A549 (cell line): ENCODE results near the gene LPAR5. TPM values are rescaled to one million over a fixed set of nuclear protein-coding genes. Genes with fewer than 3 reads are reported as not detected.

Experiments used
- ATAC-seq, 2 experiments: fragments of 200-7000 bp in 1 of 2; fragments of >200 bp in 1 of 2; cut with Nextera tagmentation in 1 of 2; cut with Tn5 transposase in 1 of 2; 3 replicates each; pipeline versions ENCODE4 v1.8.0 to v1.9.1; 2018 to 2020; ENCODE audit warnings: mild to moderate bottlenecking in 1 of 2, moderate library complexity in 1 of 2
- CTCF ChIA-PET: fragments of 300-600 bp; sonication (Branson Sonifier 250); formaldehyde crosslinking; extraction: SDS; loops from one replicate; lab custom pipeline; 2021; ENCODE audit warnings: antibody characterized with exemption, inconsistent platforms; lab: Yijun Ruan, JAX
- POLR2A ChIA-PET: fragments of 350-600 bp; formaldehyde crosslinking; extraction: SDS; loops from one replicate; lab custom pipeline; 2021; ENCODE audit warnings: antibody characterized with exemption, inconsistent platforms; lab: Yijun Ruan, JAX
- DNase-seq, 2 experiments: peaks; one replicate each; pipeline versions ENCODE4 v3.0.0 to v3.0.0-alpha.2; 2011 to 2016; ENCODE audit warnings: low read depth in 1 of 2, low spot score in 1 of 2
- FAIRE-seq: peaks from 2 replicates; lab custom pipeline; 2011; peaks lifted over from hg19 to GRCh38; lab: Jason Lieb, UNC
- H3K27ac ChIP-seq, 2 experiments: fragments of >200 bp; sonication (Bioruptor Twin); formaldehyde crosslinking; 3 replicates each; pipeline ENCODE4 v1.5.1; 2016 to 2017
- H3K4me1 ChIP-seq: fragments of >200 bp; sonication (Bioruptor Twin); formaldehyde crosslinking; 3 replicates; pipeline ENCODE4 v1.6.1; 2016
- H3K4me2 ChIP-seq: fragments of >200 bp; sonication (Bioruptor Twin); formaldehyde crosslinking; 3 replicates; pipeline ENCODE4 v1.6.1; 2016
- H3K4me3 ChIP-seq: fragments of >200 bp; sonication (Bioruptor Twin); formaldehyde crosslinking; 3 replicates; pipeline ENCODE4 v1.5.1; 2016
- H3K9me3 ChIP-seq: fragments of >200 bp; sonication (Bioruptor Twin); formaldehyde crosslinking; 3 replicates; pipeline ENCODE4 v1.6.1; 2016
- BCL3 ChIP-seq: fragments of >200 bp; sonication (Bioruptor Twin); formaldehyde crosslinking; IDR thresholded peaks from 3 replicates; pipeline ENCODE4 v1.6.1; 2016
- BHLHE40 ChIP-seq: IDR thresholded peaks from 2 replicates; pipeline ENCODE4 v1.6.1; 2012; ENCODE audit warnings: low read depth, low read length, inconsistent platforms
- CBX8 ChIP-seq: fragments of 200-600 bp; sonication (generic); IDR thresholded peaks from 2 replicates; pipeline ENCODE4 v1.6.1; 2016
- CEBPB ChIP-seq, 2 experiments: fragments of >200 bp in 1 of 2; sonication (Bioruptor Twin) in 1 of 2; formaldehyde crosslinking in 1 of 2; IDR thresholded peaks; 2 replicates each; pipeline ENCODE4 v1.6.1; 2012 to 2016
- CHD2 ChIP-seq: fragments of 150-350 bp; IDR thresholded peaks from 2 replicates; pipeline ENCODE4 v1.6.1; 2014; ENCODE audit warnings: low read length; ENCODE audit not compliant: partially characterized antibody
- CTCF ChIP-seq: fragments of >200 bp; sonication (Bioruptor Twin); formaldehyde crosslinking; IDR thresholded peaks from 3 replicates; pipeline ENCODE4 v1.5.1; 2016
- ESRRA ChIP-seq: fragments of 150-350 bp; IDR thresholded peaks from 2 replicates; pipeline ENCODE4 v1.6.1; 2014; ENCODE audit warnings: mild to moderate bottlenecking, low read length, borderline replicate concordance
- FOSB ChIP-seq: fragments of 250-450 bp; sonication (Bioruptor Pico); IDR thresholded peaks from 2 replicates; pipeline ENCODE4 v1.5.0; 2020; ENCODE audit warnings: mild to moderate bottlenecking, moderate library complexity
- HOXB5 ChIP-seq: fragments of 250-450 bp; sonication (Bioruptor Pico); IDR thresholded peaks from 2 replicates; pipeline ENCODE4 v1.5.0; 2020; ENCODE audit warnings: mild to moderate bottlenecking, moderate library complexity
- JUN ChIP-seq, 2 experiments: fragments of >200 bp; sonication (Bioruptor Twin); formaldehyde crosslinking; IDR thresholded peaks; 2 replicates in 1 of 2; 3 replicates in 1 of 2; pipeline ENCODE4 v1.6.1; 2016 to 2017
- JUNB ChIP-seq: fragments of >200 bp; sonication (Bioruptor Twin); formaldehyde crosslinking; IDR thresholded peaks from 2 replicates; pipeline ENCODE4 v1.6.1; 2016
- MAFK ChIP-seq: fragments of 450-650 bp; IDR thresholded peaks from 2 replicates; pipeline ENCODE4 v1.6.1; 2014; ENCODE audit not compliant: partially characterized antibody
- MAX ChIP-seq: IDR thresholded peaks from 2 replicates; pipeline ENCODE4 v1.6.1; 2012
- MAZ ChIP-seq: fragments of 150-350 bp; IDR thresholded peaks from 2 replicates; pipeline ENCODE4 v1.6.1; 2014; ENCODE audit warnings: antibody characterized with exemption, low read depth, low read length, borderline replicate concordance
- MYC ChIP-seq: IDR thresholded peaks from 2 replicates; pipeline ENCODE4 v1.6.1; 2012; ENCODE audit warnings: mild to moderate bottlenecking, inconsistent platforms, low read length, improper control_type of control experiment, borderline replicate concordance
- NFE2L2 ChIP-seq: fragments of 150-350 bp; conservative IDR thresholded peaks from 2 replicates; pipeline ENCODE4 v1.6.1; 2014; ENCODE audit warnings: low read length
- PHF8 ChIP-seq: fragments of 200-600 bp; sonication (generic); IDR thresholded peaks from 2 replicates; pipeline ENCODE4 v1.6.1; 2016; ENCODE audit warnings: low read depth, mild to moderate bottlenecking, antibody characterized with exemption, moderate library complexity, borderline replicate concordance
- POLR2A ChIP-seq: IDR thresholded peaks from 2 replicates; pipeline ENCODE4 v1.6.1; 2012; ENCODE audit warnings: mild to moderate bottlenecking, low read length
- POLR2AphosphoS2 ChIP-seq: conservative IDR thresholded peaks from 2 replicates; pipeline ENCODE4 v1.6.1; 2012; ENCODE audit warnings: low read length, improper control_type of control experiment, inconsistent platforms
- USF2 ChIP-seq: fragments of 450-650 bp; IDR thresholded peaks from 2 replicates; pipeline ENCODE4 v1.6.1; 2014; ENCODE audit warnings: antibody characterized with exemption
- ZC3H11A ChIP-seq: fragments of 450-650 bp; IDR thresholded peaks from 2 replicates; pipeline ENCODE4 v1.6.1; 2014; ENCODE audit warnings: antibody characterized with exemption, mild to moderate bottlenecking
- ZFP36 ChIP-seq: fragments of 450-650 bp; IDR thresholded peaks from 2 replicates; pipeline ENCODE4 v1.6.1; 2014; ENCODE audit warnings: borderline replicate concordance; ENCODE audit not compliant: partially characterized antibody
- WGBS: methylation state at CpG from one replicate; pipeline ENCODE4 v1.1.6; 2017; ENCODE audit errors: missing lambda C conversion rate; 5-methylcytosine and 5-hydroxymethylcytosine counted together
- polyA plus RNA-seq, 4 experiments: library from polyadenylated mRNA; depleted of rRNA in 3 of 4; stranded (reverse); fragments of >200 nt; fragmentation: RNase III in 1 of 4; extraction: RNeasy Plus Mini Kit Qiagen cat#74134 plus additional on column Dnase treatment in 1 of 4; gene quantifications; 2 replicates in 3 of 4; 3 replicates in 1 of 4; pipeline ENCODE4 v1.2.3, GENCODE V29; 2011 to 2017

The LPAR5 gene
- polyA plus RNA-seq, 2 of the 4 experiments (the other 2 are of a cell fraction), result 0.66 to 0.74 TPM

- ATAC-seq, result no peak
- Histone ChIP-seq H3K4me3 (no peak overlapping the region), H3K4me2 (no peak overlapping the region), H3K27ac (no peak overlapping the region), H3K9me3 (no peaks in the 10 kb centered on the region), H3K4me1 (no peaks in the 10 kb centered on the region)
- FAIRE-seq, result no peak
- ChIA-PET POLR2A (no interaction called here), CTCF (no interaction called here)
- 87% methylated on average over 8 of the region's 8 CpGs for WGBS
- no peak for DNase-seq
- TF ChIP-seq CBX8, result no peak
- TF ChIP-seq CTCF, result no peak
- TF ChIP-seq BHLHE40, result no peak
- TF ChIP-seq ZC3H11A, result no peak
- no peak for TF ChIP-seq ZFP36
- TF ChIP-seq POLR2AphosphoS2, result no peak
- TF ChIP-seq BCL3, result no peak
- TF ChIP-seq JUN (IDR thresholded peaks at IDR 0.05), result no peak
- TF ChIP-seq JUNB, result no peak
- TF ChIP-seq POLR2A, result no peak; the same call in 1 of the 2 replicates
- TF ChIP-seq CHD2, result no peak
- no peak for TF ChIP-seq MYC
- no peak for TF ChIP-seq ESRRA
- no peak for TF ChIP-seq MAX
- no peak for TF ChIP-seq MAZ
- TF ChIP-seq HOXB5, result no peak
- no peak for TF ChIP-seq PHF8
- TF ChIP-seq NFE2L2, result no peak
- TF ChIP-seq CEBPB (IDR thresholded peaks at IDR 0.05), result no peak
- no peak for TF ChIP-seq USF2
Observed at GRCh38 chr12:6626654-6627283, 9.0 kb downstream of the LPAR5 start.

- H3K4me2 ChIP-seq, result no peak overlapping the region
- H3K4me3 ChIP-seq, result no peak overlapping the region
- ChIA-PET CTCF (interaction anchor here (1.1 to 1.9 kb wide), 9 partner anchors 9 to 204 kb away, joined by 3 to 7 read pairs (median 3); partner anchors contain the start of gene LAG3), POLR2A (no interaction called here)
- ATAC-seq, result no peak
- no peak for TF ChIP-seq CTCF
- TF ChIP-seq PHF8, result no peak
- TF ChIP-seq CHD2, result no peak
- TF ChIP-seq ESRRA, result no peak
- no peak for TF ChIP-seq MAFK
- TF ChIP-seq FOSB, result no peak
- 92% methylated on average over 29 of the region's 29 CpGs for WGBS
- no peaks in the 10 kb centered on the region for H3K9me3 ChIP-seq
- FAIRE-seq, result no peak
- no peak overlapping the region for H3K27ac ChIP-seq
- no peak for DNase-seq
- no peaks in the 10 kb centered on the region for H3K4me1 ChIP-seq
Observed at GRCh38 chr12:6620885-6621274, 14.9 kb downstream of the LPAR5 start.
